ENCODE measurements around the gene DOHH. TPM values are rescaled to one million over a fixed set of nuclear protein-coding genes. Genes with fewer than 3 reads are reported as not detected.

Gene DOHH
- total and polyA plus RNA-seq, 2 experiments from 2014 or later: 19.0 to 34.7 TPM

- H3K27me3 Mint-ChIP-seq (ENCODE audit: insufficient read depth, low read depth, poor library complexity): peaks cover 12% of the 10 kb centered on the region
- Histone ChIP-seq H4K20me1 (replicated peaks; ENCODE audit: insufficient read depth) (peaks cover 5% of the 10 kb centered on the region), H3K27ac (ENCODE audit: low read depth) (no peak overlapping the region), H2AFZ (no peak overlapping the region), H3K9me2 (ENCODE audit: insufficient read depth) (no peaks in the 10 kb centered on the region), H3F3A (replicated peaks; ENCODE audit: low read depth) (peaks cover 6% of the 10 kb centered on the region; the same call in 1 of the 2 replicates), H3K27me3 (ENCODE audit: insufficient read depth) (no peaks in the 10 kb centered on the region), H3K79me2 (replicated peaks; ENCODE audit: insufficient read depth) (no peaks in the 10 kb centered on the region), H3K4me2 (no peak overlapping the region), H3K4me3 (no peak overlapping the region), H3K36me3 (ENCODE audit: insufficient read depth) (no peaks in the 10 kb centered on the region), H3K4me1 (ENCODE audit: insufficient read depth) (no peaks in the 10 kb centered on the region)
- no peak overlapping the region for H3K4me3 Mint-ChIP-seq
- no peak overlapping the region; the same call in 1 of the 2 replicates for H3K27ac Mint-ChIP-seq
- DNase-seq (ENCODE audit: low spot score): peak; percentile 76
- peak; percentile 89 for ATAC-seq
- H3K9me3 Mint-ChIP-seq: no peaks in the 10 kb centered on the region
- peaks cover 7% of the 10 kb centered on the region for H3K36me3 Mint-ChIP-seq (ENCODE audit: low read depth)
- TF ChIP-seq EZH2phosphoT487 (IDR thresholded peaks at IDR 0.05; ENCODE audit: unreplicated experiment) (no peak), CTCF (conservative IDR thresholded peaks at IDR 0.05; ENCODE audit: low read depth in 2 of 2) (peak; percentile 85 to 94), CREB1 (CRISPR knock-in tag; IDR thresholded peaks at IDR 0.05; ENCODE audit: low read depth) (no peak), ZNF462 (CRISPR knock-in tag; IDR thresholded peaks at IDR 0.05) (no peak), NANOG (IDR thresholded peaks at IDR 0.05; ENCODE audit: borderline replicate concordance) (no peak), POLR2AphosphoS5 (IDR thresholded peaks at IDR 0.05; ENCODE audit: low read depth) (peak; percentile 40; the same call in 1 of the 2 replicates)
- no peaks in the 10 kb centered on the region; the same call in 2 of the 3 replicates for H3K4me1 Mint-ChIP-seq
Observed at GRCh38 chr19:3544742-3545668, 44.5 kb upstream of the DOHH start.
